Epithelial cell of alveolus of lung (primary cell): ENCODE results near the gene CENPV. TPM values are rescaled to one million over a fixed set of nuclear protein-coding genes. Genes with fewer than 3 reads are reported as not detected.

Source experiments
- total RNA-seq: library from RNA; depleted of rRNA; stranded (reverse); fragments of >200 nt; gene quantifications from 2 replicates; pipeline ENCODE4 v1.2.1, GENCODE V29; 2015

CENPV gene
- 14.6 and 63.5 TPM in 2 replicates for total RNA-seq

DNA sequence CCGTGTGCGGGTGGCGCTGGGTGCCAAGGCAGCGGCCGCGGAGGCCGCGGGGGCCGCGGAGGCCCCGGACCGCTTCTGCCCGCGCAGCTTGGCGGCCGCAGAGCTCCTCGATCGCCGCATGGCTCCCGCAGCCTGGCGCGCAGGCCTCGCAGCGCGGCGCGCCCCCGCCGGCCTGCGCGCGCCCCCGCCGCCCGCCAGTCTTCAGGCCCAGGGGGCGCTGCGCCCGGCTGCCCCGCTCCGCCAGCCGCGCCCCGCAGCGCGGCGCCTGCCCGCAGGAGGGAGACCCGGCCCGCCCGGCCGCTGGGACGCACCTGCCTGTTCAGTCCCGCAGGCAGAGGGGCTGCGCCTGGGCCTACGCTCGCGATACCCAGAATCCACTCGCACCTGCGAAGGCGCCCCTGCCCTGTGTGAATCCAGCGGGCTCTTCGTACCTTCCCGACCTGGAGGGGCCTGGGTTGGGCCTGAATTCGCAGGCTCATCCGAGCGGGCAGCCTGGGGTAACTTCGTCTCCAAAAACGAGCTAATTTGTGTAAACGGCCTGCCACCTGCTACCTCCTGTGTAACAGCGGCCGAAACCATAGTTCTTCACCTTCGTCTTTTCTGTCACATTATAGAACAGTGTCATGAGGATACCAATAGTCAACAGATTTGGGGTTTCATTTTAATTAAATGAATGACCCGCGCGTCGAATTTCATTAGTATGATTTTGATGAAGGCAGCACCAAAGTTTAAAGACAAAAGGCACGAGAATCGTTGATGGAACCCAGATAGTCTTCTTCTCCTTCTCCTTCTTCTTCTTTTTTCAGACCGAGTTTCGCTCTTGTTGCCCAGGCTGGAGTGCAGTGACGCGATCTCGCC lies at the start of gene CENPV:
CENPV (minus strand) TSS at position 153 of the 858 bp plus-strand sequence; CDS start at position 120, 33 bp downstream.

DNA sequence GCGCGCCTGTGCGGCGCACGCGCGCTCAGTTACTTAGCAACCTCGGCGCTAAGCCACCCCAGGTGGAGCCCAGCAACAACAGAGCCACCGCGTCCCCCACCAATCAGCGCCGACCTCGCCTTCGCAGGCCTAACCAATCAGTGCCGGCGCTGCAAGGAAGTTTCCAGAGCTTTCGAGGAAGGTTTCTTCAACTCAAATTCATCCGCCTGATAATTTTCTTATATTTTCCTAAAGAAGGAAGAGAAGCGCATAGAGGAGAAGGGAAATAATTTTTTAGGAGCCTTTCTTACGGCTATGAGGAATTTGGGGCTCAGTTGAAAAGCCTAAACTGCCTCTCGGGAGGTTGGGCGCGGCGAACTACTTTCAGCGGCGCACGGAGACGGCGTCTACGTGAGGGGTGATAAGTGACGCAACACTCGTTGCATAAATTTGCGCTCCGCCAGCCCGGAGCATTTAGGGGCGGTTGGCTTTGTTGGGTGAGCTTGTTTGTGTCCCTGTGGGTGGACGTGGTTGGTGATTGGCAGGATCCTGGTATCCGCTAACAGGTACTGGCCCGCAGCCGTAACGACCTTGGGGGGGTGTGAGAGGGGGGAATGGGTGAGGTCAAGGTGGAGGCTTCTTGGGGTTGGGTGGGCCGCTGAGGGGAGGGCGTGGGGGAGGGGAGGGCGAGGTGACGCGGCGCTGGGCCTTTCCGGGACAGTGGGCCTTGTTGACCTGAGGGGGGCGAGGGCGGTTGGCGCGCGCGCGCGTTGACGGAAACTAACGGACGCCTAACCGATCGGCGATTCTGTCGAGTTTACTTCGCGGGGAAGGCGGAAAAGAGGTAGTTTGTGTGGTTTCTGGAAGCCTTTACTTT lies 27.6 kb upstream of the CENPV start, which contains the start of gene UBB:
UBB (plus strand) TSS at position 452 of the 856 bp plus-strand sequence. CDS start 817 bp downstream, outside the sequence.

Other genes with a start within 250 kb of the CENPV start
- 73.0 and 104 TPM in 2 replicates for gene NCOR1, start 137.9 kb downstream of the CENPV start, total RNA-seq
- 19.3 and 37.0 TPM in 2 replicates for gene PIGL, start 136.3 kb downstream of the CENPV start, total RNA-seq
- gene UBB, start 27.6 kb upstream of the CENPV start, total RNA-seq = 1,044 and 1,408 TPM in 2 replicates
- gene TRPV2, start 62.1 kb upstream of the CENPV start, total RNA-seq = 16.9 and 115 TPM in 2 replicates
- 0.13 TPM in 1 of 2 replicates, not detected in the other for gene LRRC75A, start 138.7 kb upstream of the CENPV start, total RNA-seq
- 5.0 and 10.9 TPM in 2 replicates for gene ZNF287, start 215.7 kb upstream of the CENPV start, total RNA-seq